ENCODE results near the gene SLC44A3. TPM values are rescaled to one million over a fixed set of nuclear protein-coding genes. Genes with fewer than 3 reads are reported as not detected.

SLC44A3 gene
- total RNA-seq, 1 experiment from 2014 or later = 32.0 TPM

- intact Hi-C loops (cut with micrococcal nuclease; ENCODE audit: unreplicated experiment) = loop anchor here (5.0 kb wide), 1 partner anchor 34 kb away; no protein-coding TSS in a partner anchor
- CTCF ChIA-PET = no interaction called here
- no TSS peak for BruUV-seq (replicated peaks)
- TF ChIP-seq CTCF (IDR thresholded peaks at IDR 0.05; ENCODE audit: unreplicated experiment) = no peak
- no peak overlapping the region for H3K27ac Mint-ChIP-seq (ENCODE audit: unreplicated experiment)
- no peak for DNase-seq
- H3K36me3 Mint-ChIP-seq (ENCODE audit: insufficient read depth, unreplicated experiment) = no peaks in the 10 kb centered on the region
- no peaks in the 10 kb centered on the region for H3K4me1 Mint-ChIP-seq (ENCODE audit: low read depth, unreplicated experiment)
- no peaks in the 10 kb centered on the region for H3K9me3 Mint-ChIP-seq (ENCODE audit: low read depth, unreplicated experiment)
- no peak overlapping the region for H3K4me3 Mint-ChIP-seq (ENCODE audit: low read depth, unreplicated experiment)
- no peaks in the 10 kb centered on the region for H3K27me3 Mint-ChIP-seq (ENCODE audit: unreplicated experiment)
Measured at GRCh38 chr1:94878329-94878728, 58.2 kb downstream of the SLC44A3 start.

- no peaks in the 10 kb centered on the region for H3K36me3 Mint-ChIP-seq (ENCODE audit: insufficient read depth, unreplicated experiment)
- H3K27me3 Mint-ChIP-seq (ENCODE audit: unreplicated experiment) = no peaks in the 10 kb centered on the region
- no TSS peak for BruUV-seq (replicated peaks)
- no peak overlapping the region for H3K27ac Mint-ChIP-seq (ENCODE audit: unreplicated experiment)
- intact Hi-C loops (cut with micrococcal nuclease; ENCODE audit: unreplicated experiment) = no loop called here
- CTCF ChIA-PET = no interaction called here
- no peaks in the 10 kb centered on the region for H3K4me1 Mint-ChIP-seq (ENCODE audit: low read depth, unreplicated experiment)
- no peaks in the 10 kb centered on the region for H3K9me3 Mint-ChIP-seq (ENCODE audit: low read depth, unreplicated experiment)
- H3K4me3 Mint-ChIP-seq (ENCODE audit: low read depth, unreplicated experiment) = no peak overlapping the region
- no peak for DNase-seq
- TF ChIP-seq CTCF (IDR thresholded peaks at IDR 0.05; ENCODE audit: unreplicated experiment) = no peak
Measured at GRCh38 chr1:94883691-94884090, 63.5 kb downstream of the SLC44A3 start.

GRCh38 chr1:94884106-94884505 is 63.9 kb downstream of the SLC44A3 start:
- H3K4me3 Mint-ChIP-seq (ENCODE audit: low read depth, unreplicated experiment) = no peak overlapping the region
- no peak overlapping the region for H3K27ac Mint-ChIP-seq (ENCODE audit: unreplicated experiment)
- no TSS peak for BruUV-seq (replicated peaks)
- no peak for TF ChIP-seq CTCF (IDR thresholded peaks at IDR 0.05; ENCODE audit: unreplicated experiment)
- H3K27me3 Mint-ChIP-seq (ENCODE audit: unreplicated experiment) = no peaks in the 10 kb centered on the region
- H3K4me1 Mint-ChIP-seq (ENCODE audit: low read depth, unreplicated experiment) = no peaks in the 10 kb centered on the region
- H3K9me3 Mint-ChIP-seq (ENCODE audit: low read depth, unreplicated experiment) = no peaks in the 10 kb centered on the region
- no peak for DNase-seq
- no peaks in the 10 kb centered on the region for H3K36me3 Mint-ChIP-seq (ENCODE audit: insufficient read depth, unreplicated experiment)
- intact Hi-C loops (cut with micrococcal nuclease; ENCODE audit: unreplicated experiment) = no loop called here
- CTCF ChIA-PET = no interaction called here

- H3K9me3 Mint-ChIP-seq (ENCODE audit: low read depth, unreplicated experiment) = no peaks in the 10 kb centered on the region
- H3K36me3 Mint-ChIP-seq (ENCODE audit: insufficient read depth, unreplicated experiment) = no peaks in the 10 kb centered on the region
- BruUV-seq (replicated peaks) = no TSS peak
- no peak for TF ChIP-seq CTCF (IDR thresholded peaks at IDR 0.05; ENCODE audit: unreplicated experiment)
- H3K4me3 Mint-ChIP-seq (ENCODE audit: low read depth, unreplicated experiment) = no peak overlapping the region
- H3K4me1 Mint-ChIP-seq (ENCODE audit: low read depth, unreplicated experiment) = no peaks in the 10 kb centered on the region
- H3K27ac Mint-ChIP-seq (ENCODE audit: unreplicated experiment) = no peak overlapping the region
- CTCF ChIA-PET = no interaction called here
- DNase-seq = no peak
- no peaks in the 10 kb centered on the region for H3K27me3 Mint-ChIP-seq (ENCODE audit: unreplicated experiment)
- intact Hi-C loops (cut with micrococcal nuclease; ENCODE audit: unreplicated experiment) = no loop called here
Measured at GRCh38 chr1:94884507-94884906, 64.3 kb downstream of the SLC44A3 start.
